ENCODE results near the gene PDZD8.

- TF ChIP-seq CTCF (IDR thresholded peaks at IDR 0.05) (no peak), POLR2A (IDR thresholded peaks at IDR 0.05) (no peak)
These were observed 43.9 kb upstream of the PDZD8 start for GRCh38 chr10:117419159-117419558.
